Gastrocnemius medialis (tissue), 4 donors: ENCODE measurements around the gene GJA5.

Experiments used
- CTCF ChIP-seq, 5 experiments: fragments of 450-650 bp in 3 of 5; fragments of 200-600 bp in 2 of 5; sonication (generic) in 2 of 5; IDR thresholded peaks in 4 of 5; conservative IDR thresholded peaks in 1 of 5; 1 replicate in 4 of 5; 2 replicates in 1 of 5; pipeline ENCODE4 v1.5.1; 2016 to 2019; ENCODE audit warnings: antibody characterized with exemption in 5 of 5, mild to moderate bottlenecking in 3 of 5, moderate library complexity in 3 of 5
- POLR2A ChIP-seq, 2 donors: fragments of 450-650 bp; IDR thresholded peaks; one replicate each; pipeline ENCODE4 v1.6.1; 2017; ENCODE audit warnings: antibody characterized with exemption in 2 of 2, mild to moderate bottlenecking in 2 of 2, moderate library complexity in 2 of 2

DNA sequence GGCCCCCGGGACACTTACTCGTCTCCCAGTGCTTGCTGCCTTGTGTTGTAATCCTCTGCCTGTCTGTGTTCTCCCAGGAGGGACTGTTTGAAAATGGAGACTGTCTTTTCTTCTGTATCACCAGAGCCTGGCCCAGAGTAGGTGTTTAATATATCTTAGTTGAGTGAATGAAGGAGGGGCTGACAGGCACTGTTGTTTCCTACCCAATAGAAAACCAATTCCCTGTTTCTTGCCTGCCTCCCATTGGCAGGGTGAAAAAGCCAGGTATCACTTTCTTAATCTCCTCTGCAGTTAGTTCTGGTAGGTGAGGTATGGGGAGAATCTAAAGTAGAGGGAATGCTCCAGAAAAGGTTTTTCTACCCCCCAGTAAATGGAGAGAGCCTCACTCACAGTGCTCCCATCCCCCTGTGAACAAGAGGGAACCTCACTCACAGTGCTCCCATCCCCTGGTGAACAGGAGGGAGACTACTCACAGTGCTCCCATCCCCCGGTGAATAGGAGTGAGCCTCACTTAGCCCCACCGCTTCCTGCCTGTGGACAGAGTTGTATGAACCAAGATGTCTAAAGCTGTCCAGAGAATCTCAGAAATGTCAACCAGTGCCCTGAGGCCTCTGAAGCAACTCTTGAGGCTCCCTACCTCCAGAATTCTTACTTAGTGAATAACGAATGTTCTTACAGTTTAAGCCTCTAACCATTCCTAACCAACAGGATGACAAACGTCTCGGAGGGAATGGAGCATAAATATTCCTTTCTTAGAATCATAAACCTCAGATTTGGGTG lies at the start of gene GJA5:
- no peak for TF ChIP-seq CTCF (IDR thresholded peaks at IDR 0.05 in 4 of 5, conservative IDR thresholded peaks at IDR 0.05 in 1 of 5)
- TF ChIP-seq POLR2A (IDR thresholded peaks at IDR 0.05): no peak
